ENCODE results near the gene DERL3. TPM values are rescaled to one million over a fixed set of nuclear protein-coding genes. Genes with fewer than 3 reads are reported as not detected.

Gene DERL3
- total and polyA plus RNA-seq, 2 experiments from 2014 or later, result 13.6 to 19.5 TPM

DNA sequence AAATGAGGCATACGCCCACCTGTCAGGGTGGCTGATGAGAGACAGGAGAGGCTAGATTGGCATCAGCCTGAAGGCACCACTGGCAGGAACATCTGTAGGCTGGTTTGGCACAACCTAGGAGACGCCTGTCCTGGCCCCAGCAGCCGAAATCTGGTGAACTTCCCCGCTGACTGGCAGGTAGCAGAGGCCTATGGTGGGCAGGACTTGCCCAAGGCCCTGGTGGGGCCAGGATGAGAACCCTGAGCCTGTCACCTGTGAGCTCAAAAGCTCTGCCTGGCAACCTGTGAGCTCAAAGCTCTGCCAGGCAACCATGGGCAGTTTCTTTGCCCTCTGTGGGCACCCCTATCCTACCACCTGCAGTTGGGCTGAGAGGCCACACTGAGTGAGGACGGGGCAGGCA, 2.5 kb downstream of the DERL3 start:
- H3K9me3 Mint-ChIP-seq, result peaks cover 3% of the 10 kb centered on the region; the same call in 1 of the 3 replicates
- peaks cover 25% of the 10 kb centered on the region for H3K27me3 Mint-ChIP-seq (ENCODE audit: insufficient read depth, low read depth, poor library complexity)
- H3K27ac Mint-ChIP-seq, result no peak overlapping the region

DNA sequence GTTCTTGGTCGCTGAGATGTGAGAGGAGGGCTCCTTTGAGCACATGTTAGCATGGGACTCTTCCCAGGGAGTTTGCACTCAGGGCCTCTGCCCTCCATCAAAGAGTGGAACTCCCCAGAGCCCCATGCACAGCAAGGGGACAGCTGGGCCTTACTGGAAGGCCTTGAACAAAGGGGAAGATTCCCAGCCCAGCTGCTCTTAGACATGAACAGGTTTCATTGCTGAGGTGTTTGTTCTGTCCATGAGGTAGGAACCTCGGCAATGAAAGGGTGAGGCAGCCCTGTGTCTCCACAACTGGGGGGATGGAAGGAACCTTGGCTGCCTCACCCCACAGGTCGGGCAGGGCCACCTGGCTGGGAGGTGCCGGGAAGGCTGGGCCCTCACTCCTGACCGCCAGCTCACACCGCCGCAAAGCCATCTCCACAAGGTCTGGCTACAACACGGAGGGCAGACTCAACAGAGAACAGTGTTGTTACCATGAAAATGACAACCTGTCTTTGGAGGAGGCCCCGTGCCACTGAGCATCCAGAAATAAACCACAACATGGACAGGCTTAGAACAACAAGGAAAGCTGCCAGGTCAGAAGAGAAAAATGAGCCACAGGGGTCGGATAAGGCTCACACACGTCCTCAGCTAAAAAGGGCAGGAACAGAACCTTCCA, 3.2 kb downstream of the DERL3 start:
- no peak overlapping the region for H3K4me3 Mint-ChIP-seq
- H3K27me3 ChIP-seq (ENCODE audit: insufficient read depth), result no peaks in the 10 kb centered on the region
- peaks cover 14% of the 10 kb centered on the region for H3K4me1 Mint-ChIP-seq
- no peaks in the 10 kb centered on the region for H3K79me2 ChIP-seq (replicated peaks; ENCODE audit: insufficient read depth)
- H3K27ac ChIP-seq (ENCODE audit: low read depth), result no peak overlapping the region
- H3K27me3 Mint-ChIP-seq (ENCODE audit: insufficient read depth, low read depth, poor library complexity), result peaks cover 24% of the 10 kb centered on the region
- H3K27ac Mint-ChIP-seq, result no peak overlapping the region
- H3K4me2 ChIP-seq, result no peak overlapping the region
- no peak overlapping the region for H3K4me3 ChIP-seq
- no peak for TF ChIP-seq NANOG (IDR thresholded peaks at IDR 0.05; ENCODE audit: borderline replicate concordance)
- peaks cover 8% of the 10 kb centered on the region; the same call in 1 of the 2 replicates for H4K20me1 ChIP-seq (replicated peaks; ENCODE audit: insufficient read depth)
- H2AFZ ChIP-seq, result no peak overlapping the region
- peaks cover 6% of the 10 kb centered on the region; the same call in 1 of the 2 replicates for H3K4me1 ChIP-seq (ENCODE audit: insufficient read depth)
- H3K9me3 Mint-ChIP-seq, result peaks cover 3% of the 10 kb centered on the region; the same call in 1 of the 3 replicates
- ATAC-seq, result no peak
- no peak for DNase-seq (ENCODE audit: low spot score)
- H3K36me3 Mint-ChIP-seq (ENCODE audit: low read depth), result peaks cover 14% of the 10 kb centered on the region
- H3F3A ChIP-seq (replicated peaks; ENCODE audit: low read depth), result peaks cover 6% of the 10 kb centered on the region; the same call in 1 of the 2 replicates
- H3K9me2 ChIP-seq (ENCODE audit: insufficient read depth), result no peaks in the 10 kb centered on the region
- no peaks in the 10 kb centered on the region for H3K36me3 ChIP-seq (ENCODE audit: insufficient read depth)

More for the DNA sequence above, 2.5 kb downstream of the DERL3 start:
- no peak overlapping the region for H3K4me2 ChIP-seq
- no peak overlapping the region for H2AFZ ChIP-seq
- no peak for DNase-seq (ENCODE audit: low spot score)
- Mint-ChIP-seq H3K4me1 (peaks cover 14% of the 10 kb centered on the region), H3K36me3 (ENCODE audit: low read depth) (peaks cover 10% of the 10 kb centered on the region), H3K4me3 (no peak overlapping the region; the same call in 2 of the 3 replicates)
- no peaks in the 10 kb centered on the region for H3K36me3 ChIP-seq (ENCODE audit: insufficient read depth)
- H3K79me2 ChIP-seq (replicated peaks; ENCODE audit: insufficient read depth), result no peaks in the 10 kb centered on the region
- H4K20me1 ChIP-seq (replicated peaks; ENCODE audit: insufficient read depth), result peaks cover 5% of the 10 kb centered on the region; the same call in 1 of the 2 replicates
- peaks cover 6% of the 10 kb centered on the region; the same call in 1 of the 2 replicates for H3K4me1 ChIP-seq (ENCODE audit: insufficient read depth)
- no peaks in the 10 kb centered on the region for H3K27me3 ChIP-seq (ENCODE audit: insufficient read depth)
- no peak for ATAC-seq
- no peak overlapping the region for H3K27ac ChIP-seq (ENCODE audit: low read depth)
- H3K4me3 ChIP-seq, result no peak overlapping the region
- peaks cover 6% of the 10 kb centered on the region; the same call in 1 of the 2 replicates for H3F3A ChIP-seq (replicated peaks; ENCODE audit: low read depth)
- H3K9me2 ChIP-seq (ENCODE audit: insufficient read depth), result no peaks in the 10 kb centered on the region
- TF ChIP-seq, protein P1, sequence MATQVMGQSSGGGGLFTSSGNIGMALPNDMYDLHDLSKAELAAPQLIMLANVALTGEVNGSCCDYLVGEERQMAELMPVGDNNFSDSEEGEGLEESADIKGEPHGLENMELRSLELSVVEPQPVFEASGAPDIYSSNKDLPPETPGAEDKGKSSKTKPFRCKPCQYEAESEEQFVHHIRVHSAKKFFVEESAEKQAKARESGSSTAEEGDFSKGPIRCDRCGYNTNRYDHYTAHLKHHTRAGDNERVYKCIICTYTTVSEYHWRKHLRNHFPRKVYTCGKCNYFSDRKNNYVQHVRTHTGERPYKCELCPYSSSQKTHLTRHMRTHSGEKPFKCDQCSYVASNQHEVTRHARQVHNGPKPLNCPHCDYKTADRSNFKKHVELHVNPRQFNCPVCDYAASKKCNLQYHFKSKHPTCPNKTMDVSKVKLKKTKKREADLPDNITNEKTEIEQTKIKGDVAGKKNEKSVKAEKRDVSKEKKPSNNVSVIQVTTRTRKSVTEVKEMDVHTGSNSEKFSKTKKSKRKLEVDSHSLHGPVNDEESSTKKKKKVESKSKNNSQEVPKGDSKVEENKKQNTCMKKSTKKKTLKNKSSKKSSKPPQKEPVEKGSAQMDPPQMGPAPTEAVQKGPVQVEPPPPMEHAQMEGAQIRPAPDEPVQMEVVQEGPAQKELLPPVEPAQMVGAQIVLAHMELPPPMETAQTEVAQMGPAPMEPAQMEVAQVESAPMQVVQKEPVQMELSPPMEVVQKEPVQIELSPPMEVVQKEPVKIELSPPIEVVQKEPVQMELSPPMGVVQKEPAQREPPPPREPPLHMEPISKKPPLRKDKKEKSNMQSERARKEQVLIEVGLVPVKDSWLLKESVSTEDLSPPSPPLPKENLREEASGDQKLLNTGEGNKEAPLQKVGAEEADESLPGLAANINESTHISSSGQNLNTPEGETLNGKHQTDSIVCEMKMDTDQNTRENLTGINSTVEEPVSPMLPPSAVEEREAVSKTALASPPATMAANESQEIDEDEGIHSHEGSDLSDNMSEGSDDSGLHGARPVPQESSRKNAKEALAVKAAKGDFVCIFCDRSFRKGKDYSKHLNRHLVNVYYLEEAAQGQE (IDR thresholded peaks at IDR 0.05; ENCODE audit: unreplicated experiment), result no peak

DNA sequence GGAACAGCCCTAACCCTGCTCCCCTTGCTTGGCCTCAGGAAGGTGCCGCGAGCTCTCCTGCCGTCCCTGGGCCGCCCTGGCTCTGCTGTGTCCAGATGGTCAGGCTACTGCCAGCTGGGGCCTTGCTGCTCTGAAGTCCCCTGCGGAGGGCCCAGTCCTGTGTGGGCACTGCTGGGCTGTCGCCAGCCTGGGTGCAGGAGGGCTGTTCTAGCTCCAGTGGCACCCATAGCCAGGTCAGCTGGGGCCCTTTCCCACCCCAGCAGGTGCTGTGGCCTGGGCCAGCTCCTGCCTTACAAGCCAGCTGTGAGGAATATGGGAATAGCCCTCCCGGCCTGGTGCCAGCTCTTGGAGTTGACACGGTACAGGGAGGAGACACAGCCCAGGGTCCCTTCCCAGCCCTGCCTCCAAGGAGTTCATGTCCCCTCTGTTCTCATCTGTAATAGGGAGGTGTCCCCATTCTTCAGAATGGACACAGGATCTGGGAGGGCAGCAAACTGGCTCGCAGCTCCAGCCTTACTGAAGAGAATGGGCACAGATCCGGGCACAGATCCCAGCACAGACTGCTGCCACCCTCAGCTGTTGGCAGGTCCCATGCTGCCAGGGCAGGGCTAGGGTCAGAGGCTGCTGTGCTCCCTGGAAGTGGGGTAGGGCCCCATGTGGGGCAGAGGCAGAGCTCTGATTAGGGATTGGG, 3.9 kb downstream of the DERL3 start:
- H3K36me3 ChIP-seq (ENCODE audit: insufficient read depth), result no peaks in the 10 kb centered on the region
- Mint-ChIP-seq H3K9me3 (peaks cover 3% of the 10 kb centered on the region; the same call in 1 of the 3 replicates), H3K36me3 (ENCODE audit: low read depth) (peaks cover 19% of the 10 kb centered on the region), H3K27ac (no peak overlapping the region), H3K27me3 (ENCODE audit: insufficient read depth, low read depth, poor library complexity) (peaks cover 18% of the 10 kb centered on the region), H3K4me1 (peaks cover 14% of the 10 kb centered on the region), H3K4me3 (no peak overlapping the region)
- no peak overlapping the region for H3K4me2 ChIP-seq
- H2AFZ ChIP-seq, result no peak overlapping the region
- ATAC-seq (no peak), DNase-seq (ENCODE audit: low spot score) (no peak)
- H3K4me3 ChIP-seq, result no peak overlapping the region
- H3F3A ChIP-seq (replicated peaks; ENCODE audit: low read depth), result peaks cover 6% of the 10 kb centered on the region; the same call in 1 of the 2 replicates
- H3K27me3 ChIP-seq (ENCODE audit: insufficient read depth), result no peaks in the 10 kb centered on the region
- H3K79me2 ChIP-seq (replicated peaks; ENCODE audit: insufficient read depth), result no peaks in the 10 kb centered on the region
- no peak overlapping the region for H3K27ac ChIP-seq (ENCODE audit: low read depth)
- H4K20me1 ChIP-seq (replicated peaks; ENCODE audit: insufficient read depth), result peaks cover 8% of the 10 kb centered on the region; the same call in 1 of the 2 replicates
- H3K4me1 ChIP-seq (ENCODE audit: insufficient read depth), result peaks cover 6% of the 10 kb centered on the region; the same call in 1 of the 2 replicates
- no peaks in the 10 kb centered on the region for H3K9me2 ChIP-seq (ENCODE audit: insufficient read depth)
- TF ChIP-seq EZH2phosphoT487 (IDR thresholded peaks at IDR 0.05; ENCODE audit: unreplicated experiment) (no peak), CREB1 (CRISPR knock-in tag; IDR thresholded peaks at IDR 0.05; ENCODE audit: low read depth) (no peak), POLR2AphosphoS5 (IDR thresholded peaks at IDR 0.05; ENCODE audit: low read depth) (no peak)

Measured in GM23338 (cell line).